ENCODE measurements around the gene SKAP2.

SKAP2 gene

DNA sequence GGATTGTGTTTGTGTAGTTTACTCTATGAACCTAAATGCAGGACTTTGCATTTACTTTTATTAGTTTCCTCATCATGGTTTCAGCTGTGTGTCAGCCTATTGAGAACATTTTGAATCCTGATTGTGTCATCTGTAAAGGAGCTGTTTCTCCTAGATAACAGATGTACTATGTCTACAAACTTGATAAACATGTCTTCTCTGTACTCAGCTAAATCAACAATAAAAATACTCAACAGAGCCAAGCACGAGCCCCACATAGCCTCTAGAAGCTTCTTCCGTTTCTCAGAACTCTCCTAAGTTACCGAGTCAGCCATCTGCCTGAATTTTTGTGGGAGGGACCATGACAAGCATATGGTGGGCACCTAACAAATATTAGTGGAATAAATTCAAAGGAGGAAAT, 234.7 kb downstream of the SKAP2 start:
- DNase-seq, result no peak
- Histone ChIP-seq H3K4me3 (ENCODE audit: low read depth, low read length) (no peak overlapping the region), H3K27me3 (peaks cover 11% of the 10 kb centered on the region), H3K4me1 (no peaks in the 10 kb centered on the region), H3K36me3 (no peaks in the 10 kb centered on the region), H3K9me3 (no peaks in the 10 kb centered on the region)
- no peak for TF ChIP-seq CTCF (IDR thresholded peaks at IDR 0.05; ENCODE audit: low read depth, low read length)

- DNase-seq, result no peak
These were observed 236.5 kb downstream of the SKAP2 start for GRCh38 chr7:26627891-26628341.

GRCh38 chr7:26627221-26627620, 237.2 kb downstream of the SKAP2 start:
- Histone ChIP-seq H3K36me3 (no peaks in the 10 kb centered on the region), H3K27me3 (peaks cover 18% of the 10 kb centered on the region), H3K4me3 (ENCODE audit: low read depth, low read length) (no peak overlapping the region), H3K9me3 (no peaks in the 10 kb centered on the region), H3K4me1 (no peaks in the 10 kb centered on the region)
- no peak for TF ChIP-seq CTCF (IDR thresholded peaks at IDR 0.05; ENCODE audit: low read depth, low read length)
- no peak for DNase-seq

More at GRCh38 chr7:26627891-26628341, 236.5 kb downstream of the SKAP2 start:
- TF ChIP-seq CTCF (IDR thresholded peaks at IDR 0.05; ENCODE audit: low read depth, low read length), result no peak
- Histone ChIP-seq H3K9me3 (no peaks in the 10 kb centered on the region), H3K4me1 (no peaks in the 10 kb centered on the region), H3K27me3 (peaks cover 18% of the 10 kb centered on the region), H3K4me3 (ENCODE audit: low read depth, low read length) (no peak overlapping the region), H3K36me3 (no peaks in the 10 kb centered on the region)

- DNase-seq, result no peak
- Histone ChIP-seq H3K36me3 (no peaks in the 10 kb centered on the region), H3K9me3 (no peaks in the 10 kb centered on the region), H3K27me3 (peaks cover 18% of the 10 kb centered on the region), H3K4me1 (no peaks in the 10 kb centered on the region), H3K4me3 (ENCODE audit: low read depth, low read length) (no peak overlapping the region)
- TF ChIP-seq CTCF (IDR thresholded peaks at IDR 0.05; ENCODE audit: low read depth, low read length), result no peak
These were observed 237.7 kb downstream of the SKAP2 start for GRCh38 chr7:26626687-26627086.

GRCh38 chr7:26626156-26626555, 238.2 kb downstream of the SKAP2 start:
- Histone ChIP-seq H3K4me1 (no peaks in the 10 kb centered on the region), H3K4me3 (ENCODE audit: low read depth, low read length) (no peak overlapping the region), H3K27me3 (peaks cover 18% of the 10 kb centered on the region), H3K9me3 (no peaks in the 10 kb centered on the region), H3K36me3 (no peaks in the 10 kb centered on the region)
- DNase-seq, result no peak
- no peak for TF ChIP-seq CTCF (IDR thresholded peaks at IDR 0.05; ENCODE audit: low read depth, low read length)

DNA sequence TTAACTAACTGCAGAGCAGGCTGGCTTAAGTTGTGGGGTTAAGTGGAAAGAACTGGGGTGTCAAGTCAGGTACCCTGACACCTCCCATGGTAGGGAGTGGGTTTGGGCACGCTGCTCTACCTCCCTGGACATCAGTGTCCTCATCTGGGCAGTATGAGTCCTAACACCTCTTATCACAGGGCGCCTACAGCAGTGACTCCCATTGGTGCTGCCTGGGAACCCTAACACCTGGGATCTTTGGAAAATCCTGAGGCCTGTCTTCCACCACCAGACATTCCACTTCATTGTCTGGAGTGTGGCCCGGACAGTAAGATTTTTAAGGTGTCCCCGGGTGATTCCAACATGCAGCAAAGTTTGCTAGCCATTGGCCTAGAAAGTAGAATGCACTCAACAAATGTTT, 239.1 kb downstream of the SKAP2 start:
- H3K4me1 ChIP-seq, result no peaks in the 10 kb centered on the region
- no peaks in the 10 kb centered on the region for H3K9me3 ChIP-seq
- no peak for DNase-seq
- H3K36me3 ChIP-seq, result no peaks in the 10 kb centered on the region
- peaks cover 18% of the 10 kb centered on the region for H3K27me3 ChIP-seq
- no peak for TF ChIP-seq CTCF (IDR thresholded peaks at IDR 0.05; ENCODE audit: low read depth, low read length)
- no peak overlapping the region for H3K4me3 ChIP-seq (ENCODE audit: low read depth, low read length)
